Measurements from ENCODE around the gene LRRC32. TPM values are rescaled to one million over a fixed set of nuclear protein-coding genes. Genes with fewer than 3 reads are reported as not detected.

LRRC32 gene
- polyA plus RNA-seq, 1 donor from 2014 or later, result not detected

- H3K4me2 ChIP-seq (ENCODE audit: low read length), result no peak overlapping the region
- no peaks in the 10 kb centered on the region for H3K9me2 ChIP-seq (ENCODE audit: insufficient read depth, low read length)
- H3K79me2 ChIP-seq (replicated peaks; ENCODE audit: insufficient read depth, low read length), result no peaks in the 10 kb centered on the region
- no peaks in the 10 kb centered on the region for H3K27me3 ChIP-seq (ENCODE audit: insufficient read depth, low read depth, low read length)
- no peak overlapping the region for H3K4me3 ChIP-seq (ENCODE audit: low read length)
- no peaks in the 10 kb centered on the region for H3K36me3 ChIP-seq (ENCODE audit: insufficient read depth, low read length)
- no peak overlapping the region for H3K9ac ChIP-seq (ENCODE audit: low read length)
- no peak overlapping the region for H3K27ac ChIP-seq (ENCODE audit: low read length)
- TF ChIP-seq MXI1 (conservative IDR thresholded peaks at IDR 0.05; ENCODE audit: poor library complexity, severe bottlenecking) (no peak), EZH2 (IDR thresholded peaks at IDR 0.05; ENCODE audit: borderline replicate concordance, insufficient read depth, low read length, poor library complexity, severe bottlenecking) (no peak), RAD21 (conservative IDR thresholded peaks at IDR 0.05) (no peak), CTCF (IDR thresholded peaks at IDR 0.05; ENCODE audit: poor library complexity, severe bottlenecking) (no peak), EP300 (conservative IDR thresholded peaks at IDR 0.05; ENCODE audit: poor library complexity, severe bottlenecking) (no peak), SMC3 (conservative IDR thresholded peaks at IDR 0.05; ENCODE audit: poor library complexity) (no peak), TAF1 (IDR thresholded peaks at IDR 0.05; ENCODE audit: low read depth) (no peak), REST (IDR thresholded peaks at IDR 0.05; ENCODE audit: borderline replicate concordance) (no peak), POLR2AphosphoS5 (IDR thresholded peaks at IDR 0.05) (no peak)
- H2AFZ ChIP-seq (ENCODE audit: low read depth, low read length), result no peak overlapping the region
- no peaks in the 10 kb centered on the region for H3K9me3 ChIP-seq (ENCODE audit: low read length)
- no peaks in the 10 kb centered on the region for H3F3A ChIP-seq (ENCODE audit: insufficient read depth, low read length, poor library complexity, severe bottlenecking)
- no peaks in the 10 kb centered on the region for H4K20me1 ChIP-seq (ENCODE audit: insufficient read depth)
Measured at GRCh38 chr11:76663486-76663810, 7.1 kb downstream of the LRRC32 start.

GRCh38 chr11:76662656-76663485, 7.7 kb downstream of the LRRC32 start:
- no peak overlapping the region for H3K4me3 ChIP-seq (ENCODE audit: low read length)

More at GRCh38 chr11:76662656-76663485, 7.7 kb downstream of the LRRC32 start:
- Histone ChIP-seq H4K20me1 (ENCODE audit: insufficient read depth) (no peaks in the 10 kb centered on the region), H3K27ac (ENCODE audit: low read length) (no peak overlapping the region), H3F3A (ENCODE audit: insufficient read depth, low read length, poor library complexity, severe bottlenecking) (no peaks in the 10 kb centered on the region), H2AFZ (ENCODE audit: low read depth, low read length) (no peak overlapping the region), H3K4me2 (ENCODE audit: low read length) (no peak overlapping the region), H3K9me3 (ENCODE audit: low read length) (no peaks in the 10 kb centered on the region), H3K79me2 (replicated peaks; ENCODE audit: insufficient read depth, low read length) (no peaks in the 10 kb centered on the region), H3K27me3 (ENCODE audit: insufficient read depth, low read depth, low read length) (no peaks in the 10 kb centered on the region), H3K9ac (ENCODE audit: low read length) (no peak overlapping the region), H3K36me3 (ENCODE audit: insufficient read depth, low read length) (no peaks in the 10 kb centered on the region), H3K9me2 (ENCODE audit: insufficient read depth, low read length) (no peaks in the 10 kb centered on the region)
- TF ChIP-seq MXI1 (conservative IDR thresholded peaks at IDR 0.05; ENCODE audit: poor library complexity, severe bottlenecking), result no peak
- no peak for TF ChIP-seq POLR2AphosphoS5 (IDR thresholded peaks at IDR 0.05)
- TF ChIP-seq SMC3 (conservative IDR thresholded peaks at IDR 0.05; ENCODE audit: poor library complexity), result no peak
- TF ChIP-seq RAD21 (conservative IDR thresholded peaks at IDR 0.05), result no peak
- no peak for TF ChIP-seq TAF1 (IDR thresholded peaks at IDR 0.05; ENCODE audit: low read depth)
- no peak for TF ChIP-seq EP300 (conservative IDR thresholded peaks at IDR 0.05; ENCODE audit: poor library complexity, severe bottlenecking)
- TF ChIP-seq REST (IDR thresholded peaks at IDR 0.05; ENCODE audit: borderline replicate concordance), result no peak
- no peak for TF ChIP-seq CTCF (IDR thresholded peaks at IDR 0.05; ENCODE audit: poor library complexity, severe bottlenecking)
- TF ChIP-seq EZH2 (IDR thresholded peaks at IDR 0.05; ENCODE audit: borderline replicate concordance, insufficient read depth, low read length, poor library complexity, severe bottlenecking), result no peak

Data from neural cell (in vitro differentiated cells).